NCI-H128 (cell line): ENCODE measurements around the gene DHX15.
"Not testable (repeated sequence)": the region's sequence is repeated elsewhere in the genome, so short reads cannot be mapped to it uniquely, and the experiment has no call there.

Experiments
- DNase-seq: peaks from one replicate; lab custom pipeline; 2025; ENCODE audit not compliant: unreplicated experiment; lab: John Stamatoyannopoulos, UW

Gene DHX15

GRCh38 chr4:24550441-24551175 is 33.7 kb downstream of the DHX15 start:
- no peak for DNase-seq

GRCh38 chr4:24547979-24548378 is 36.4 kb downstream of the DHX15 start:
- DNase-seq = no peak

- DNase-seq = no peak
Measured at GRCh38 chr4:24544208-24544988, 40.0 kb downstream of the DHX15 start.

GRCh38 chr4:24537025-24537424 is 47.3 kb downstream of the DHX15 start:
- DNase-seq = no peak

- DNase-seq = no peak
Measured at GRCh38 chr4:24535399-24535798, 49.0 kb downstream of the DHX15 start.

GRCh38 chr4:24533364-24533763 is 51.0 kb downstream of the DHX15 start:
- DNase-seq = no peak

- no peak for DNase-seq
Measured at GRCh38 chr4:24529555-24529954, 54.8 kb downstream of the DHX15 start.

- DNase-seq = no peak
Measured at GRCh38 chr4:24527371-24527770, 57.0 kb downstream of the DHX15 start.

GRCh38 chr4:24521544-24521943 is 62.8 kb downstream of the DHX15 start:
- no peak for DNase-seq

- DNase-seq = no peak
Measured at GRCh38 chr4:24519649-24520048, 64.7 kb downstream of the DHX15 start.

GRCh38 chr4:24517676-24518075 is 66.7 kb downstream of the DHX15 start:
- DNase-seq = no peak

- DNase-seq = no peak
Measured at GRCh38 chr4:24516926-24517325, 67.4 kb downstream of the DHX15 start.

GRCh38 chr4:24515698-24516097 is 68.7 kb downstream of the DHX15 start:
- DNase-seq = no peak

GRCh38 chr4:24514808-24515207 is 69.5 kb downstream of the DHX15 start:
- DNase-seq = no peak

GRCh38 chr4:24513718-24514117 is 70.6 kb downstream of the DHX15 start:
- no peak for DNase-seq

GRCh38 chr4:24511371-24512063 is 72.8 kb downstream of the DHX15 start:
- no peak for DNase-seq

- no peak for DNase-seq
Measured at GRCh38 chr4:24510091-24510490, 74.3 kb downstream of the DHX15 start.

GRCh38 chr4:24508541-24508940 is 75.8 kb downstream of the DHX15 start:
- DNase-seq = no peak

GRCh38 chr4:24507439-24507838 is 76.9 kb downstream of the DHX15 start:
- no peak for DNase-seq

GRCh38 chr4:24503090-24503489 is 81.3 kb downstream of the DHX15 start:
- DNase-seq = not testable (repeated sequence)

- no peak for DNase-seq
Measured at GRCh38 chr4:24497221-24497620, 87.1 kb downstream of the DHX15 start.

GRCh38 chr4:24496597-24496996 is 87.8 kb downstream of the DHX15 start:
- DNase-seq = no peak
